A549 (cell line): ENCODE measurements around the gene ELSPBP1. TPM values are rescaled to one million over a fixed set of nuclear protein-coding genes. Genes with fewer than 3 reads are reported as not detected.
A peak's percentile ranks its signal among the peaks of the same experiment; 100 is the strongest.

Experiments used
- ATAC-seq, 2 experiments: fragments of 200-7000 bp in 1 of 2; fragments of >200 bp in 1 of 2; cut with Nextera tagmentation in 1 of 2; cut with Tn5 transposase in 1 of 2; 3 replicates each; pipeline versions ENCODE4 v1.8.0 to v1.9.1; 2018 to 2020; ENCODE audit warnings: mild to moderate bottlenecking in 1 of 2, moderate library complexity in 1 of 2
- CTCF ChIA-PET: fragments of 300-600 bp; sonication (Branson Sonifier 250); formaldehyde crosslinking; extraction: SDS; loops from one replicate; lab custom pipeline; 2021; ENCODE audit warnings: antibody characterized with exemption, inconsistent platforms; lab: Yijun Ruan, JAX
- POLR2A ChIA-PET: fragments of 350-600 bp; formaldehyde crosslinking; extraction: SDS; loops from one replicate; lab custom pipeline; 2021; ENCODE audit warnings: antibody characterized with exemption, inconsistent platforms; lab: Yijun Ruan, JAX
- DNase-seq, 2 experiments: peaks; one replicate each; pipeline versions ENCODE4 v3.0.0 to v3.0.0-alpha.2; 2011 to 2016; ENCODE audit warnings: low read depth in 1 of 2, low spot score in 1 of 2
- FAIRE-seq: peaks from 2 replicates; lab custom pipeline; 2011; peaks lifted over from hg19 to GRCh38; lab: Jason Lieb, UNC
- H3K27ac ChIP-seq, 2 experiments: fragments of >200 bp; sonication (Bioruptor Twin); formaldehyde crosslinking; 3 replicates each; pipeline ENCODE4 v1.5.1; 2016 to 2017
- H3K4me1 ChIP-seq: fragments of >200 bp; sonication (Bioruptor Twin); formaldehyde crosslinking; 3 replicates; pipeline ENCODE4 v1.6.1; 2016
- H3K4me2 ChIP-seq: fragments of >200 bp; sonication (Bioruptor Twin); formaldehyde crosslinking; 3 replicates; pipeline ENCODE4 v1.6.1; 2016
- H3K4me3 ChIP-seq: fragments of >200 bp; sonication (Bioruptor Twin); formaldehyde crosslinking; 3 replicates; pipeline ENCODE4 v1.5.1; 2016
- H3K9me3 ChIP-seq: fragments of >200 bp; sonication (Bioruptor Twin); formaldehyde crosslinking; 3 replicates; pipeline ENCODE4 v1.6.1; 2016
- CBX2 ChIP-seq: fragments of 200-600 bp; sonication (generic); IDR thresholded peaks from 2 replicates; pipeline ENCODE4 v1.6.1; 2016; ENCODE audit warnings: low read depth, mild to moderate bottlenecking, borderline replicate concordance
- CEBPB ChIP-seq, 2 experiments: fragments of >200 bp in 1 of 2; sonication (Bioruptor Twin) in 1 of 2; formaldehyde crosslinking in 1 of 2; IDR thresholded peaks; 2 replicates each; pipeline ENCODE4 v1.6.1; 2012 to 2016
- CHD2 ChIP-seq: fragments of 150-350 bp; IDR thresholded peaks from 2 replicates; pipeline ENCODE4 v1.6.1; 2014; ENCODE audit warnings: low read length; ENCODE audit not compliant: partially characterized antibody
- FOXS1 ChIP-seq: fragments of 250-450 bp; sonication (Bioruptor Pico); IDR thresholded peaks from 2 replicates; pipeline ENCODE4 v1.5.0; 2020; ENCODE audit warnings: mild to moderate bottlenecking, moderate library complexity
- HOXA7 ChIP-seq: fragments of 250-450 bp; sonication (Bioruptor Pico); IDR thresholded peaks from 2 replicates; pipeline ENCODE4 v1.5.0; 2020; ENCODE audit warnings: mild to moderate bottlenecking, moderate library complexity
- HOXB5 ChIP-seq: fragments of 250-450 bp; sonication (Bioruptor Pico); IDR thresholded peaks from 2 replicates; pipeline ENCODE4 v1.5.0; 2020; ENCODE audit warnings: mild to moderate bottlenecking, moderate library complexity
- KDM1A ChIP-seq: fragments of 200-600 bp; sonication (generic); IDR thresholded peaks from 2 replicates; pipeline ENCODE4 v1.6.1; 2016; ENCODE audit warnings: low read depth, mild to moderate bottlenecking
- MAFK ChIP-seq: fragments of 450-650 bp; IDR thresholded peaks from 2 replicates; pipeline ENCODE4 v1.6.1; 2014; ENCODE audit not compliant: partially characterized antibody
- NFE2L2 ChIP-seq: fragments of 150-350 bp; conservative IDR thresholded peaks from 2 replicates; pipeline ENCODE4 v1.6.1; 2014; ENCODE audit warnings: low read length
- POLR2AphosphoS2 ChIP-seq: conservative IDR thresholded peaks from 2 replicates; pipeline ENCODE4 v1.6.1; 2012; ENCODE audit warnings: low read length, improper control_type of control experiment, inconsistent platforms
- RARB ChIP-seq: fragments of 250-450 bp; sonication (Bioruptor Pico); IDR thresholded peaks from 2 replicates; pipeline ENCODE4 v1.8.0; 2021; ENCODE audit warnings: mild to moderate bottlenecking, moderate library complexity
- RCOR1 ChIP-seq: fragments of 150-350 bp; IDR thresholded peaks from 2 replicates; pipeline ENCODE4 v1.6.1; 2014; ENCODE audit warnings: antibody characterized with exemption, low read length, low read depth
- RFX5 ChIP-seq: fragments of 450-650 bp; IDR thresholded peaks from 2 replicates; pipeline ENCODE4 v1.7.1; 2014; ENCODE audit warnings: antibody characterized with exemption, mild to moderate bottlenecking, moderate library complexity
- TP53 ChIP-seq: fragments of 250-450 bp; sonication (Bioruptor Pico); IDR thresholded peaks from 2 replicates; pipeline ENCODE4 v1.5.0; 2021; ENCODE audit warnings: mild to moderate bottlenecking, moderate library complexity
- ZC3H11A ChIP-seq: fragments of 450-650 bp; IDR thresholded peaks from 2 replicates; pipeline ENCODE4 v1.6.1; 2014; ENCODE audit warnings: antibody characterized with exemption, mild to moderate bottlenecking
- ZFP36 ChIP-seq: fragments of 450-650 bp; IDR thresholded peaks from 2 replicates; pipeline ENCODE4 v1.6.1; 2014; ENCODE audit warnings: borderline replicate concordance; ENCODE audit not compliant: partially characterized antibody
- WGBS: methylation state at CpG from one replicate; pipeline ENCODE4 v1.1.6; 2017; ENCODE audit errors: missing lambda C conversion rate; 5-methylcytosine and 5-hydroxymethylcytosine counted together
- polyA plus RNA-seq, 4 experiments: library from polyadenylated mRNA; depleted of rRNA in 3 of 4; stranded (reverse); fragments of >200 nt; fragmentation: RNase III in 1 of 4; extraction: RNeasy Plus Mini Kit Qiagen cat#74134 plus additional on column Dnase treatment in 1 of 4; gene quantifications; 2 replicates in 3 of 4; 3 replicates in 1 of 4; pipeline ENCODE4 v1.2.3, GENCODE V29; 2011 to 2017
- TF ChIP-seq, protein P1 (sequence below): fragments of 250-450 bp; sonication (Bioruptor Pico); IDR thresholded peaks from 2 replicates; pipeline ENCODE4 v1.5.0; 2020; ENCODE audit warnings: low read depth, mild to moderate bottlenecking, moderate library complexity
- TF ChIP-seq, protein P2 (sequence below): fragments of 250-450 bp; sonication (Bioruptor Pico); IDR thresholded peaks from 2 replicates; pipeline ENCODE4 v1.5.0; 2021; ENCODE audit warnings: mild to moderate bottlenecking, moderate library complexity, borderline replicate concordance
- TF ChIP-seq, protein P3 (sequence below): IDR thresholded peaks from 2 replicates; pipeline ENCODE4 v1.6.1; 2012

Gene ELSPBP1
- polyA plus RNA-seq, 2 of the 4 experiments (the other 2 are of a cell fraction), result not detected

DNA sequence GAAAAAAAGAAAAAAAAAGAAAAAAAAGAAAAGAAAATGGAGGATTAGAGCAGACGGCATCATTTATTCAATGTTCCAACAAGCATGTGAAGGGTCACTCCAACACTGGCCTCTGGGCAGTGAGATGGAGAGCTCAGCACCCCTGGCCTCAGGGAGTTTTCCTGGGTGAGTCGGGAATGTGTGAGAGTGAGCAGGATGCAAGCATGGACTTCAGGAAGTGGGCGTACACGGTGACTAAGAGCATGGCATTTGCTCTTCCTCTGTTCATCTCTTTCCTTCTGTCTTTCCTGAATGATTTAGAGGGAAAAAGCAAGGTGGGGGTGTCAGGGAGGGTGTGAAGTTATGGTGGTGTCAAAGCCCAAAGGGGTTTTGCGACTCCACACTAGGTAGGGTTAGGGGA lies 50.1 kb downstream of the ELSPBP1 start (continued):
- TF ChIP-seq, protein P1, sequence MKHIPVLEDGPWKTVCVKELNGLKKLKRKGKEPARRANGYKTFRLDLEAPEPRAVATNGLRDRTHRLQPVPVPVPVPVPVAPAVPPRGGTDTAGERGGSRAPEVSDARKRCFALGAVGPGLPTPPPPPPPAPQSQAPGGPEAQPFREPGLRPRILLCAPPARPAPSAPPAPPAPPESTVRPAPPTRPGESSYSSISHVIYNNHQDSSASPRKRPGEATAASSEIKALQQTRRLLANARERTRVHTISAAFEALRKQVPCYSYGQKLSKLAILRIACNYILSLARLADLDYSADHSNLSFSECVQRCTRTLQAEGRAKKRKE (CRISPR knock-in tag), result no peak
- TF ChIP-seq CHD2, result no peak

DNA sequence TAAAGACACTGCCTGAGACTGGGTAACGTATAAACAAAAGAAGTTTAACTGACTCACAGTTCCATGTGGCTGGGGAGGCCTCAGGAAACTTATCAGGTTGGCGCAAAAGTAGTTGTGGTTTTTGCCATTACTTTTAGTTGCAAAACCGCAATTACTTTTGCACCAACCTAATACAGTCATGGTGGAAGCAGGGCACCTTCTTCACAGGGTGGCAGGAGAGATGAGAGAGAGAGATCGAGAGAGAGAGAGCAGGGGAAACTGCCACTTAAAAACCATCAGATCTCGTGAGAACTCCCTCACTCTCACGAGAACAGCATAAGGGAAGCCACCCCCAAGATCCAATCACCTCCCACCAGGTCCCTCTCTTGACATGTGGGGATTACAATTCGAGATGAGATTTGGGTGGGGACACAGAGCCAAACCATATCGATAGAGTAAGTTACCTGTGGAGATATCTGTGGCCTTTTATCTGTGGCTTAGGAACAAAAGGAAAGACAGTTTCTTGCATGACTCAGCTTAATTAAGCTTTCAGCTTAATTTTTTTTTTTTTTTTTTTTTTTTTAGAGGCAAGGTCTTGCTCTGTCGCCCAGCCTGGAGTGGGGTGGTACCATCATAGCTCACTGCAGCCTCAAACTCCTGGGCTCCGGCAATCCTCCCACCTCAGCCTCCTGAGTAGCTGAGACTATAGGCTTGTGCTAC lies 57.1 kb downstream of the ELSPBP1 start:
- Histone ChIP-seq H3K4me2 (no peak overlapping the region), H3K4me1 (no peaks in the 10 kb centered on the region), H3K4me3 (no peak overlapping the region), H3K27ac (no peak overlapping the region), H3K9me3 (peaks cover 21% of the 10 kb centered on the region)
- 46% methylated on average over 10 of the region's 10 CpGs for WGBS
- TF ChIP-seq ZC3H11A, result no peak
- peak; percentile 77 for TF ChIP-seq MAFK
- no peak for TF ChIP-seq HOXA7 (CRISPR knock-in tag)
- peak; percentile 58 for TF ChIP-seq NFE2L2
- ATAC-seq, result no peak
- POLR2A ChIA-PET, result no interaction called here
- no peak for FAIRE-seq
- CTCF ChIA-PET, result interaction anchor here (1.1 to 1.3 kb wide), 2 partner anchors 22 to 88 kb away, joined by 3 to 4 read pairs; no protein-coding TSS in a partner anchor
- DNase-seq, result no peak

DNA sequence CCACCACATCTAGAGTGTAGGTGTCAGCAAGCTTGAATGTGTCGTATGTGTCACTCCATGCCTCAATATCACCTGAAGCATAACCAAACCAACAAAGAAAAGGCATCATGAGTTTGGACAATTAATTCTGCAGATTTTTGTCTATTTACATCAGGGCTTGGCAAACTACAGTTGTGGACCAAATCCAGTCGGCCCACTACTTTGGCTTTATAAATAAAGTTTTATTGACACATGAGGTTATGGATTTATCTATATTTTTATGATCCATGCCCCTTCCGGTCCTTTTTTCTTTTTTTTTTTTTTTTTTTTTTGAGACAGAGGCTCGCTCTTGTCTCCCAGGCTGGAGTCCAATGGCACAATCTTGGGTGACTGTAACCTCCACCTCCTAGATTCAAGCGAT lies 58.6 kb downstream of the ELSPBP1 start:
- Histone ChIP-seq H3K27ac (no peak overlapping the region), H3K4me2 (no peak overlapping the region), H3K4me3 (no peak overlapping the region), H3K9me3 (peaks cover 21% of the 10 kb centered on the region), H3K4me1 (no peaks in the 10 kb centered on the region)
- no peak for FAIRE-seq
- no peak for ATAC-seq
- no peak for TF ChIP-seq POLR2AphosphoS2
- no peak for TF ChIP-seq MAFK
- no peak for TF ChIP-seq RCOR1
- no peak for TF ChIP-seq CBX2
- no peak for TF ChIP-seq KDM1A
- TF ChIP-seq, protein P2, sequence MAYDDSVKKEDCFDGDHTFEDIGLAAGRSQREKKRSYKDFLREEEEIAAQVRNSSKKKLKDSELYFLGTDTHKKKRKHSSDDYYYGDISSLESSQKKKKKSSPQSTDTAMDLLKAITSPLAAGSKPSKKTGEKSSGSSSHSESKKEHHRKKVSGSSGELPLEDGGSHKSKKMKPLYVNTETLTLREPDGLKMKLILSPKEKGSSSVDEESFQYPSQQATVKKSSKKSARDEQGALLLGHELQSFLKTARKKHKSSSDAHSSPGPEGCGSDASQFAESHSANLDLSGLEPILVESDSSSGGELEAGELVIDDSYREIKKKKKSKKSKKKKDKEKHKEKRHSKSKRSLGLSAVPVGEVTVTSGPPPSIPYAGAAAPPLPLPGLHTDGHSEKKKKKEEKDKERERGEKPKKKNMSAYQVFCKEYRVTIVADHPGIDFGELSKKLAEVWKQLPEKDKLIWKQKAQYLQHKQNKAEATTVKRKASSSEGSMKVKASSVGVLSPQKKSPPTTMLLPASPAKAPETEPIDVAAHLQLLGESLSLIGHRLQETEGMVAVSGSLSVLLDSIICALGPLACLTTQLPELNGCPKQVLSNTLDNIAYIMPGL, result no peak
- no peak for TF ChIP-seq HOXB5 (CRISPR knock-in tag)
- TF ChIP-seq CEBPB (IDR thresholded peaks at IDR 0.05), result no peak
- TF ChIP-seq, protein P3, sequence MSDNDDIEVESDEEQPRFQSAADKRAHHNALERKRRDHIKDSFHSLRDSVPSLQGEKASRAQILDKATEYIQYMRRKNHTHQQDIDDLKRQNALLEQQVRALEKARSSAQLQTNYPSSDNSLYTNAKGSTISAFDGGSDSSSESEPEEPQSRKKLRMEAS, result no peak
- no peak for TF ChIP-seq TP53 (CRISPR knock-in tag)
- TF ChIP-seq RFX5, result no peak
- no peak for TF ChIP-seq ZC3H11A
- no peak for TF ChIP-seq FOXS1 (CRISPR knock-in tag)
- TF ChIP-seq, protein P1 (CRISPR knock-in tag), result no peak
- TF ChIP-seq RARB (CRISPR knock-in tag), result no peak
- 32% methylated on average over 5 of the region's 5 CpGs for WGBS
- CTCF ChIA-PET, result no interaction called here
- no peak for DNase-seq
- POLR2A ChIA-PET, result no interaction called here

DNA sequence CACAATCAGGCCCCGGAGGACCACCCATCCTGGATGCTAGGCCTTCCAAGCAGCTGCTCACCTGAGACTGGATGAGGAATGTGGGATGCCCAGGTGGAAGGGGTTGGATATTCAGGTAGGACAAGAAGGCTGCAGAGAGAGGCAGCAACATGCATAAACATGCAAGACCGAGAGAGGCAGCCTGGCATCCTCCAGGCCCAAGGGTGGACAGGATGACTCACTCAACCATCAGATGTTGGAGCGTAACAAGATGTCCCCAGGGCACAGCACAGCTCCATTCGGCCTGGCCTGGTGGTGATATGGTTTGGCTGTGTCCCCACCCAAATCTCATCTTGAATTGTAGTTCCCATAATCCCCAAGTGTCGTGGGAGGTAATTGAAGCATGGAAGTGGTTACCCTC lies 59.4 kb downstream of the ELSPBP1 start:
- WGBS, result 25% methylated on average over 5 of the region's 5 CpGs
- no peak for TF ChIP-seq ZFP36
- DNase-seq, result no peak
- Histone ChIP-seq H3K9me3 (peaks cover 21% of the 10 kb centered on the region), H3K4me1 (no peaks in the 10 kb centered on the region), H3K4me2 (no peak overlapping the region), H3K27ac (no peak overlapping the region), H3K4me3 (no peak overlapping the region)
- POLR2A ChIA-PET, result no interaction called here
- no peak for FAIRE-seq
- CTCF ChIA-PET, result no interaction called here
- ATAC-seq, result no peak; a peak in 1 of 6 replicates
